Measurements from ENCODE around the gene SLC35E2B.

Gene SLC35E2B

DNA sequence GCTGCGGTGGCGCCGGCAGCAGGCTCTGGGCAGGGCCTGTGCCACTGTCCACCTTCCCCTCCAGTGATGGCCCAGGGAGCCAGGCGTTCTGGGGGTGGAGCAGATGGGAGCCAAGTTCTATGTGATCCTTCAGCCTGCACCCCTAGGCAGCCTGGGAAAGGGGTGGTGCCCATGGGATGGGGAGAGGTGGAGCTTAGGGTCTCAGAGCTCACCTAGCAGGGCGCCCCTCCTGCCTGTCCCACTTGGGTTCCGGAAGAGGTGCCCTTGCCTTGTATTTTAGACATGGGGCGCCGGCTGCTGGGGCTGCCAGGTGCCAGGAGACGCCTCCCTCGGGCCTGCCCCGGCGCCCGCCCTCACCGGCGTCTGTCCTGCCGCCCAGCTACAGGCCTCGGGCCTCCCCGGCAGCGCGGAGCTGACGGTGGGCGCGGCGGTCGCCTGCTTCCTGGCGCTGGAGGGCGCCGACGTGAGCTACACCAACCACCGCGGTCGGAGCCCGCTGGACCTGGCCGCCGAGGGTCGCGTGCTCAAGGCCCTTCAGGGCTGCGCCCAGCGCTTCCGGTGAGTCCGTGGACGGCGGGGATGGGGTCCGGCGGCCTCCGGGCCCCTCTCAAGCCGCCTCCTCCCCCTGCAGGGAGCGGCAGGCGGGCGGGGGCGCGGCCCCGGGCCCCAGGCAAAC is 63.7 kb downstream of the SLC35E2B start:
- Histone ChIP-seq H3K9ac (ENCODE audit: low read length) (peak overlapping the region; percentile 45), H3K79me2 (ENCODE audit: insufficient read depth, low read length) (no peaks in the 10 kb centered on the region), H3K27ac (ENCODE audit: low read depth, low read length, poor library complexity, severe bottlenecking) (no peak overlapping the region), H3K4me3 (ENCODE audit: low read depth, low read length, poor library complexity, severe bottlenecking) (peak overlapping the region; percentile 64), H3K4me2 (ENCODE audit: low read length) (peak overlapping the region; percentile 83), H3F3A (ENCODE audit: insufficient read depth, low read length) (no peaks in the 10 kb centered on the region), H3K4me1 (ENCODE audit: insufficient read depth, low read length, severe bottlenecking) (peaks cover 29% of the 10 kb centered on the region), H3K9me2 (ENCODE audit: low read depth, low read length) (no peaks in the 10 kb centered on the region), H3K9me3 (ENCODE audit: low read length) (no peaks in the 10 kb centered on the region), H2AFZ (ENCODE audit: low read length) (no peak overlapping the region), H3K27me3 (ENCODE audit: insufficient read depth, low read length) (no peaks in the 10 kb centered on the region), H4K20me1 (ENCODE audit: insufficient read depth, low read length) (no peaks in the 10 kb centered on the region), H3K36me3 (ENCODE audit: insufficient read depth, low read length) (no peaks in the 10 kb centered on the region)
- TF ChIP-seq EZH2 (IDR thresholded peaks at IDR 0.05; ENCODE audit: borderline replicate concordance, low read length): no peak
- TF ChIP-seq, protein P1, sequence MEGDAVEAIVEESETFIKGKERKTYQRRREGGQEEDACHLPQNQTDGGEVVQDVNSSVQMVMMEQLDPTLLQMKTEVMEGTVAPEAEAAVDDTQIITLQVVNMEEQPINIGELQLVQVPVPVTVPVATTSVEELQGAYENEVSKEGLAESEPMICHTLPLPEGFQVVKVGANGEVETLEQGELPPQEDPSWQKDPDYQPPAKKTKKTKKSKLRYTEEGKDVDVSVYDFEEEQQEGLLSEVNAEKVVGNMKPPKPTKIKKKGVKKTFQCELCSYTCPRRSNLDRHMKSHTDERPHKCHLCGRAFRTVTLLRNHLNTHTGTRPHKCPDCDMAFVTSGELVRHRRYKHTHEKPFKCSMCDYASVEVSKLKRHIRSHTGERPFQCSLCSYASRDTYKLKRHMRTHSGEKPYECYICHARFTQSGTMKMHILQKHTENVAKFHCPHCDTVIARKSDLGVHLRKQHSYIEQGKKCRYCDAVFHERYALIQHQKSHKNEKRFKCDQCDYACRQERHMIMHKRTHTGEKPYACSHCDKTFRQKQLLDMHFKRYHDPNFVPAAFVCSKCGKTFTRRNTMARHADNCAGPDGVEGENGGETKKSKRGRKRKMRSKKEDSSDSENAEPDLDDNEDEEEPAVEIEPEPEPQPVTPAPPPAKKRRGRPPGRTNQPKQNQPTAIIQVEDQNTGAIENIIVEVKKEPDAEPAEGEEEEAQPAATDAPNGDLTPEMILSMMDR (IDR thresholded peaks at IDR 0.05; ENCODE audit: low read length): no peak

DNA sequence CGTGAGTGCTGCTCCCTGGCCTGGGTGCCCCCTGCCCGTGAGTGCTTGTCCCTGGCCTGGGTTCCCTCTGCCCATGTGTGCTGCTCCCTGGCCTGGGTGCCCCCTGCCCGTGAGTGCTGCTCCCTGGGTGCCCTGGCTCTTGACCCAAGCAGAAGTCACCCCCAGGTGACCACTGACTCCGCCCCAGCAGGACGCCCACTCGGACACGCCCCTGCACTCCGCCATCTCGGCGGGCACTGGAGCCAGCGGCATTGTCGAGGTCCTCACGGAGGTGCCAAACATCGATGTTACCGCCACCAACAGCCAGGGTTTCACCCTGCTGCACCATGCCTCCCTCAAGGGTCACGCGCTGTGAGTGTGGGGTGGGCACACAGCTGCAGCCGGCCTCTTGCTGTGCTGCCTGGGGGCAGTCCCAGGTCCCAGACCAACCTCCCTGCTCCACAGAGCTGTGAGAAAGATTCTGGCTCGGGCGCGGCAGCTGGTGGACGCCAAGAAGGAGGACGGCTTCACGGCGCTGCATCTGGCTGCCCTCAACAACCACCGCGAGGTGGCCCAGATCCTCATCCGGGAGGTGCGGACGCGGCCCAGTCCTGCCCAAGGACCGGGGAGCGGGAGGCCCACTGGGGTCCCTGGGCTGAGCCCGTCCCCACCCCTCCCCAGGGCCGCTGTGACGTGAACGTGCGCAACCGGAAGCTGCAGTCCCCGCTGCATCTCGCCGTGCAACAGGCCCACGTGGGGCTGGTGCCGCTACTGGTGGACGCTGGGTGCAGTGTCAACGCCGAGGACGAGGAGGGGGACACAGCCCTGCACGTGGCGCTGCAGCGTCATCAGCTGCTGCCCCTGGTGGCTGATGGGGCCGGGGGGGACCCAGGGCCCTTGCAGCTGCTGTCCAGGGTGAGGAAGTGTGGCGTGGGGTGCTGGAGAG is 64.5 kb downstream of the SLC35E2B start:
- no peaks in the 10 kb centered on the region for H4K20me1 ChIP-seq (ENCODE audit: insufficient read depth, low read length)
- TF ChIP-seq, protein P1 (IDR thresholded peaks at IDR 0.05; ENCODE audit: low read length): no peak
- no peak for TF ChIP-seq EZH2 (IDR thresholded peaks at IDR 0.05; ENCODE audit: borderline replicate concordance, low read length)
- H3F3A ChIP-seq (ENCODE audit: insufficient read depth, low read length): no peaks in the 10 kb centered on the region
- no peaks in the 10 kb centered on the region for H3K36me3 ChIP-seq (ENCODE audit: insufficient read depth, low read length)
- H3K79me2 ChIP-seq (ENCODE audit: insufficient read depth, low read length): no peaks in the 10 kb centered on the region
- H3K27ac ChIP-seq (ENCODE audit: low read depth, low read length, poor library complexity, severe bottlenecking): no peak overlapping the region
- no peaks in the 10 kb centered on the region for H3K9me2 ChIP-seq (ENCODE audit: low read depth, low read length)
- no peaks in the 10 kb centered on the region for H3K27me3 ChIP-seq (ENCODE audit: insufficient read depth, low read length)
- H3K9me3 ChIP-seq (ENCODE audit: low read length): no peaks in the 10 kb centered on the region
- peak overlapping the region; percentile 45; the same call in 1 of the 2 replicates for H3K9ac ChIP-seq (ENCODE audit: low read length)
- H3K4me3 ChIP-seq (ENCODE audit: low read depth, low read length, poor library complexity, severe bottlenecking): peak overlapping the region; percentile 64
- H2AFZ ChIP-seq (ENCODE audit: low read length): no peak overlapping the region
- H3K4me2 ChIP-seq (ENCODE audit: low read length): peak overlapping the region; percentile 83
- H3K4me1 ChIP-seq (ENCODE audit: insufficient read depth, low read length, severe bottlenecking): peaks cover 29% of the 10 kb centered on the region

DNA sequence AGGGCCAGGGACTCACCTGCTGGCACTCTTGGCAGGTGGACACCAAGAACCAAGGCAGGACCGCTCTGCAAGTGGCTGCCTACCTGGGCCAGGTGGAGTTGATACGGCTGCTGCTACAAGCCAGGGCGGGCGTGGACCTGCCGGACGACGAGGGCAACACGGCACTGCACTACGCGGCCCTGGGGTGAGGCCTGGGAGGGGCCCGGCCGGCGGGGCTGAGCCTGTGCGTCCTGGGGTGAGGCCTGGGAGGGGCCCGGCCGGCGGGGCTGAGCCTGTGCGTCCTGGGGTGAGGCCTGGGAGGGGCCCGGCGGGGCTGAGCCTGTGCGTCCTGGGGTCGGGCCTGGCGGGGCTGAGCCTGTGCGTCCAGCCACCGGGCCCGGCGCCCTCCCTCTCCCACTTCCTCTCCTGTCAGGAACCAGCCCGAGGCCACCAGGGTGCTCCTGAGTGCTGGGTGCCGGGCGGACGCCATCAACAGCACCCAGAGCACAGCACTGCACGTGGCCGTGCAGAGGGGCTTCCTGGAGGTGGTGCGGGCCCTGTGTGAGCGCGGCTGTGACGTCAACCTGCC is 65.2 kb downstream of the SLC35E2B start:
- no peaks in the 10 kb centered on the region for H3K36me3 ChIP-seq (ENCODE audit: insufficient read depth, low read length)
- no peaks in the 10 kb centered on the region for H4K20me1 ChIP-seq (ENCODE audit: insufficient read depth, low read length)
- H3K9me2 ChIP-seq (ENCODE audit: low read depth, low read length): no peaks in the 10 kb centered on the region
- H3F3A ChIP-seq (ENCODE audit: insufficient read depth, low read length): no peaks in the 10 kb centered on the region
- no peaks in the 10 kb centered on the region for H3K79me2 ChIP-seq (ENCODE audit: insufficient read depth, low read length)
- no peaks in the 10 kb centered on the region for H3K9me3 ChIP-seq (ENCODE audit: low read length)
- no peak overlapping the region for H2AFZ ChIP-seq (ENCODE audit: low read length)
- TF ChIP-seq, protein P1 (IDR thresholded peaks at IDR 0.05; ENCODE audit: low read length): no peak
- no peak for TF ChIP-seq EZH2 (IDR thresholded peaks at IDR 0.05; ENCODE audit: borderline replicate concordance, low read length)
- H3K27ac ChIP-seq (ENCODE audit: low read depth, low read length, poor library complexity, severe bottlenecking): no peak overlapping the region
- H3K4me1 ChIP-seq (ENCODE audit: insufficient read depth, low read length, severe bottlenecking): peaks cover 29% of the 10 kb centered on the region
- no peak overlapping the region; the same call in 1 of the 2 replicates for H3K9ac ChIP-seq (ENCODE audit: low read length)
- no peaks in the 10 kb centered on the region for H3K27me3 ChIP-seq (ENCODE audit: insufficient read depth, low read length)
- H3K4me3 ChIP-seq (ENCODE audit: low read depth, low read length, poor library complexity, severe bottlenecking): peak overlapping the region; percentile 64
- peak overlapping the region; percentile 83; the same call in 1 of the 2 replicates for H3K4me2 ChIP-seq (ENCODE audit: low read length)
